HG03342 (cell line): Measurements from ENCODE around the gene JSRP1.

Experiments used
- ATAC-seq: cut with Tn5 transposase; IDR thresholded peaks from one replicate; pipeline ENCODE4 v1.9.1; 2021; ENCODE audit warnings: mild to moderate bottlenecking, moderate library complexity; ENCODE audit not compliant: unreplicated experiment

The JSRP1 gene

DNA sequence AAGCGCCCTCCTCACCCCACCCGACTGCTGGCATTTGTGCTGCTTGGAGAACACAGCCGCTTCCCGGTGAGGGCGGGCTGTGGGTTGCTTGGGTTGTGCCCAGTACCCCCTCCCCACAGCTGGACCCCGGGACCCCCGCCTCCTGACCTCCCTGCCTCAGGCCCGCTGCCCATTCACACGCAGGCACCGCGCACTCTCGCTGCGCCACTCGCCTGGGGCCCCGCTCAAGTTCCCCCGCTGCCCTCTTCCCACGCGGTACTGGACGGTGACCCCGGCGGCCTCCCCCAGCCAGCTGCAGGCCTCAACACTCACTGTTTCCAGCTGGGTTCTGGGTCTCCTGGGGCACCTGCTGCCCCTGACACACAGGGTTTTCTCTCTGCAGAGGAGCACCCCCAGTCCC is 36.5 kb downstream of the JSRP1 start:
- no peak for ATAC-seq

DNA sequence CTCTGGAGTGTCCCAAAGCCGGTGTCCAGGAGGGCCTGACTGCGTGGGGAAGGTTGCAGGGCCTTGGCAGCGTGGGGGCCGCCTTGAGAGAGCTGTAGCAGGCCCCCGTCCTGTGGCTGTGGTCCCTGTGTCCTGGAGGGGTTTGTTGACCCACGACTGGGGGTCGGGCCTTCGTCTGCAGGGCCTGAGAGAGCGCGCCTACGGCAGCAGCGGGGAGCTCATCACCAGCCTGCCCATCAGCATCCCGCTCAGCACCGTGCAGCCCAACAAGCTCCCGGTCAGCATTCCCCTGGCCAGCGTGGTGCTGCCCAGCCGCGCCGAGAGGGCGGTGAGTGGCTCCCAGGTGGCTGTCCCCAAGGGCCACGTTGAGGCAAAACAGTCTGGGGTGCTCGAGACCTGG is 38.6 kb downstream of the JSRP1 start:
- ATAC-seq: no peak

- ATAC-seq: no peak
These were observed 39.6 kb downstream of the JSRP1 start for GRCh38 chr19:2216361-2217225.

DNA sequence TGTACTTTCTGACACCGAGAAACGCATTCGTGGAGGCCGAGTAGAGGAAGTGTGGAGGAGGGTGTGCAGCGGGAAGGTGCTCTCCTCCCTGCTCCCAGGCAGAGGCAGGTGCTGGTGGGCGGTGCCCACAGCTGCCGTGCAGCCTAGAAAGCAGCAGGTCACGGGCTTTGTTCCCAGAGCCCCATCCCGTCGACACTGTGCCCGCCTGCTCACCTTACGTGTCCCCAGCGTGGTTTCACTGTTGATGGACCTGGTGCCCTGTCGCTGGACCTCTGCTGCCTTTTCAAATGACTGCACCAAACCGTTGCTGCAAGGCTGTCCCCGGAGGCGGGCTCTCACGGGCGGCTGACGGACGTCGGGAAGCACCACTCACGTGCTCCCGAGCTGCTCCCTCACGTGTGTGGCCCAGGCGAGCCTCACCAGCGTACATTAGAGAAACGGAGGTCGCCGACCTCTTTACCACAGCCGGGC is 40.9 kb downstream of the JSRP1 start:
- no peak for ATAC-seq

DNA sequence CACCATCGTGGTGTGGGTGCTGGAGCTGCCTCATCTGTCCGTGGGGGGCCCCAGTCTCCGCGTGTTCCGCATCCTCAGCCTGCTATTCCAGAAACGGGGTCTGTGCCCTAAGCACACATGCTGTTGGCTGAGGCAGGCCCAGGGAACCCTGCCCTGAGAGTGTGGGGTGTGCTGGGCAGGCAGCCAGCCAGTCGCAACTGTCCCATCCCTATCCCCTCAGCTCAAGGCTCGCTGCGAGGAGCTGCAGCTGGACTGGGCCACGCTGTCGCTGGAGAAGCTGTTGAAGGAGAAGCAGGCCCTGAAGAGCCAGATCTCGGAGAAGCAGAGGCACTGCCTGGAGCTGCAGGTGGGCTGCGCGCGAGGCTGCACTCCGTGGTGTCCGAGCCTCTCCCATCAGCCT is 42.0 kb downstream of the JSRP1 start:
- ATAC-seq: no peak

GRCh38 chr19:2213799-2214198 is 42.4 kb downstream of the JSRP1 start:
- ATAC-seq: no peak

GRCh38 chr19:2212861-2213711 is 43.1 kb downstream of the JSRP1 start:
- ATAC-seq: no peak

GRCh38 chr19:2210987-2211740 is 45.1 kb downstream of the JSRP1 start:
- no peak for ATAC-seq

DNA sequence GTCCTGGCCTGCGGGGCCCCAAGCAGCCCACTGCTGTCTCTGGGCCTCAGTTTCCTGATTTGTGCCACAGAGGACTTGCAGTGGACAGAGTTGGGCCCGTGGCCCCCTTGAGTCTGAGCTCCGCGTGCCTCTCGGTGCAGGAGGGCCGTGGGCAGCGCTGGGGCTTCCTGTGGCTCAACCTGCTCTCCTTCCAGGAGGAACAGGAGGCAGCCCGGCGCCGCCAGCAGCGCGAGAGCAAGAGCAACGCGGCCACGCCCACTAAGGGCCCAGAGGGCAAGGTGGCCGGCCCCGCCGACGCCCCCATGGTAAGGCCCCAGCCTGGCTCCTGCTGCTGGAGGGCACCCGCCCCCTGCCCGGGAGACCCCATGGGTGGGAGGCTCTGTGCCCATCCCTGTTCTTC is 46.0 kb downstream of the JSRP1 start:
- no peak for ATAC-seq

- no peak for ATAC-seq
These were observed 46.8 kb downstream of the JSRP1 start for GRCh38 chr19:2209408-2209807.

DNA sequence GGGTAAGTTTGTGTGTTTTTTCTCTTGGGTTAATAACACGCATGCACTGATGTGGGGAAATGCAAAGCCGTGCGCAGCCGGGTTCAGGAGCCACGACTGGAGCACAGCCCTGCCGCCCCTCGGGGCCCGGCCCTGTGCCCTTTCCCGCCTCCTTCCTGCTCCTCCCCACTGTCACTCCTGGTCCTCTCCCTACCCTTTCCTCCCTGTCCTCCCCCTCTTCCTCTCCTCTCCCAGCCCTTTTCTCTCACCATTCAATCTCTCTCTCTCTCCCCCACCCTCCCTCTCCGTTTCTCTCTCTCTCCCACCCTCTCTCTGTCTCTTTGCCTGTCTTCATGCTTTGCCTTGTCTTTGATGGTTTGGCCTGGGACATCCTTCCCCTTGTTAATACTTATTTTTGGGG is 47.2 kb downstream of the JSRP1 start:
- ATAC-seq: no peak

GRCh38 chr19:2207991-2208860 is 48.0 kb downstream of the JSRP1 start:
- ATAC-seq: no peak

DNA sequence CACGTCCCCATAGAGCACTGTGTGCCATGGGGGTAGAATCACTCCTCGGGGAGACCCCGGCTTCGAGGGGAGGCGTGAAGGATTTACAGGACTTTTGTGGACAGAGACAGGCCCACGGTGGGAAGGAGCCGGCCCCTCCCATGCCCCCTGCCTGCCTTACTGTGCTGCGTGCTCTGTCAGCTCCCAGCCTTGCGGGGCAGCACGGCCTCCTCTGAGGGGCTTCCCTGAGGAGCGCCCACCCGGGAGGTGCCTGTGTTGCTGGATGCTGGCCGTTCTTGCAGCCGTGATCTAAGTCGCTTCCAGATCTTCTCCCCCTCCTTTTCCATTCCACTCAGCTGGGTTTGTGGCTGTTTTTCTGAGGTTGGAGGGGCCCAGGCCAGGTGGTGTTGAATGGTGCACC is 49.2 kb downstream of the JSRP1 start:
- ATAC-seq: no peak

DNA sequence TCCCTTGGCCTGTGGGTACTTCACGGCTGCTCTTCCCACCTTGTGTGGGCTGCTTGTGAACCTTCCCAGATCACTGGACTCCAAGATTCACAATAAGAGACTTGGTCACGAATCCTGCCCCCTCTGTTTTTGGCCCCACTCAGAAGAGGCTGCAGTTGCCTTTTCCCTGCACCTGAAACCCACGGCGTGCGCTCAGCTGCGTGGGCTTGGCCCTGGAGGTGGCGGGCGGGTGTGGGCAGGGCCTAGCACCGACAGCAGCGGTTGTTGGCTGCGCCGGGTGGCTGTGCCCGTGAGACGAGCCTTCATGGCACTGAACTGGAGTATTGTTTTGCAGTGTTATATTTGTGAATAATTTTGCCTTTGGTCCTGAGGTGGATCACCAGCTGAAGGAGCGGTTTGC is 53.9 kb downstream of the JSRP1 start:
- ATAC-seq: no peak
